ENCODE results near the gene DLG2.
"Not testable (repeated sequence)": the region's sequence is repeated elsewhere in the genome, so short reads cannot be mapped to it uniquely, and the experiment has no call there.

DLG2 gene

DNA sequence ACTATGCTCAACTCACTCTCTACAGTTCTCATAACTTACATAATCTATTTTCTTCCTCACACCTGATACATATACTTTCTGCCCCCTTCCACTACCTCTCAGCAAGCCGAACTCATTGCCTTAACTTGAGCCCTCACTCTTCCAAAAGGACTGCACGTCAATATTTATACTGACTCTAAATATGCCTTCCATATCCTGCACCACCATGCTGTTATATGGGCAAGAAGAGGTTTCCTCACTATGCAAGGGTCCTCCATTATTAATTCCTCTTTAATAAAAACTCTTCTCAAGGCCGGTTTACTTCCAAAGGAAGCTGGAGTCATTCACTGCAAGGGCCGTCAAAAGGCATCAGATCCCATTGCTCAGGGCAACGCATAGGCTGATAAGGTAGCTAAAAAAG, 2204.5 kb downstream of the DLG2 start:
- H3K4me3 ChIP-seq (ENCODE audit: insufficient read depth in 1 of 2, low read depth in 1 of 2, low read length in 2 of 2); H3K9me3 ChIP-seq (ENCODE audit: control insufficient read depth, low read length); H3K14ac ChIP-seq (ENCODE audit: low read length in 2 of 2); H2BK15ac ChIP-seq (ENCODE audit: low read depth, poor library complexity, severe bottlenecking); H2BK5ac ChIP-seq (ENCODE audit: low read depth, low read length, poor library complexity, severe bottlenecking); H3K4me1 ChIP-seq (ENCODE audit: control insufficient read depth, insufficient read depth, low read depth, low read length); H2BK120ac ChIP-seq (ENCODE audit: low read depth, low read length); H3K27me3 ChIP-seq (ENCODE audit: control insufficient read depth in 1 of 2, insufficient read depth in 1 of 2, low read length in 2 of 2); H3K4ac ChIP-seq (ENCODE audit: low read depth in 1 of 2, low read length in 2 of 2); H2BK12ac ChIP-seq (ENCODE audit: low read length in 2 of 2); H3K36me3 ChIP-seq (ENCODE audit: control insufficient read depth in 1 of 2, insufficient read depth in 2 of 2, low read depth in 1 of 2, low read length in 2 of 2); H4K91ac ChIP-seq (ENCODE audit: low read length); H2AK5ac ChIP-seq (ENCODE audit: low read length, severe bottlenecking); H3K23ac ChIP-seq (ENCODE audit: low read length in 2 of 2); H3K4me2 ChIP-seq (ENCODE audit: low read length, poor library complexity, severe bottlenecking); H4K8ac ChIP-seq (ENCODE audit: low read length); H3K9ac ChIP-seq (ENCODE audit: low read length); H2AFZ ChIP-seq (ENCODE audit: low read depth, low read length); H3K27ac ChIP-seq (ENCODE audit: low read length, poor library complexity, severe bottlenecking); DNase-seq; H3K18ac ChIP-seq (ENCODE audit: low read depth in 1 of 2, low read length in 2 of 2); H3K79me1 ChIP-seq (replicated peaks; ENCODE audit: low read length, poor library complexity, severe bottlenecking): not testable (repeated sequence)
- WGBS: 94% methylated on average over 5 of the region's 5 CpGs

GRCh38 chr11:83410605-83411565, 2216.3 kb downstream of the DLG2 start:
- 56% methylated on average over 2 of the region's 2 CpGs for WGBS
- Histone ChIP-seq H3K14ac (ENCODE audit: low read length in 2 of 2) (no peak overlapping the region), H3K27me3 (ENCODE audit: control insufficient read depth in 1 of 2, insufficient read depth in 1 of 2, low read length in 2 of 2) (no peaks in the 10 kb centered on the region), H3K23ac (ENCODE audit: low read length in 2 of 2) (no peak overlapping the region), H4K8ac (ENCODE audit: low read length) (no peak overlapping the region), H3K4me3 (ENCODE audit: insufficient read depth in 1 of 2, low read depth in 1 of 2, low read length in 2 of 2) (no peak overlapping the region), H2BK120ac (ENCODE audit: low read depth, low read length) (no peak overlapping the region), H2BK5ac (ENCODE audit: low read depth, low read length, poor library complexity, severe bottlenecking) (no peak overlapping the region), H4K91ac (ENCODE audit: low read length) (no peak overlapping the region), H3K4me1 (ENCODE audit: control insufficient read depth, insufficient read depth, low read depth, low read length) (no peaks in the 10 kb centered on the region), H3K9ac (ENCODE audit: low read length) (no peak overlapping the region), H3K4ac (ENCODE audit: low read depth in 1 of 2, low read length in 2 of 2) (no peak overlapping the region), H3K36me3 (ENCODE audit: control insufficient read depth in 1 of 2, insufficient read depth in 2 of 2, low read depth in 1 of 2, low read length in 2 of 2) (no peaks in the 10 kb centered on the region), H3K18ac (ENCODE audit: low read depth in 1 of 2, low read length in 2 of 2) (no peak overlapping the region), H2AFZ (ENCODE audit: low read depth, low read length) (no peak overlapping the region), H2BK12ac (ENCODE audit: low read length in 2 of 2) (no peak overlapping the region), H2AK5ac (ENCODE audit: low read length, severe bottlenecking) (no peak overlapping the region), H2BK15ac (ENCODE audit: low read depth, poor library complexity, severe bottlenecking) (no peak overlapping the region), H3K9me3 (ENCODE audit: control insufficient read depth, low read length) (no peaks in the 10 kb centered on the region), H3K79me1 (replicated peaks; ENCODE audit: low read length, poor library complexity, severe bottlenecking) (no peaks in the 10 kb centered on the region), H3K27ac (ENCODE audit: low read length, poor library complexity, severe bottlenecking) (no peak overlapping the region), H3K4me2 (ENCODE audit: low read length, poor library complexity, severe bottlenecking) (no peak overlapping the region)
- DNase-seq: no peak

DNA sequence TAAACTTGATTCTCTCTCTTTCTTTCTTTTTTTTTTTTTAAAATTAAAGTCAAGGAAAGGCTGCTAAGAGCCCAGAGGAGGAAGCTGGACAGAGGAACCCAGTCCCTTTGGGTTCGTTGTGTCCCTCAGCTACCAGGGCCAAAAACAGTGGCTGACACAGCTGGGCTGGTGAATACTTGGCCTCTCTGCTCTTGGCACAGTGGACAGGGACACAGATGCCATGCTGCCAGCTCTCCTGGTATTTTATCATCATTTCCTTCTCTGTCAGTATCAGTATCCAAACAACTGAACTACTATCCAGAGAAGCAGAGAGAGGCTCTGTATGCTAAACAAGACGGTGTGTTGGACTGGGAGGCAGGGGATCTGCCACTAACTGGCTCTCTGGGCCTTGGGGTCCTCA, 2217.3 kb downstream of the DLG2 start:
- no peaks in the 10 kb centered on the region for H3K79me1 ChIP-seq (replicated peaks; ENCODE audit: low read length, poor library complexity, severe bottlenecking)
- no peaks in the 10 kb centered on the region for H3K9me3 ChIP-seq (ENCODE audit: control insufficient read depth, low read length)
- no peak overlapping the region for H3K4ac ChIP-seq (ENCODE audit: low read depth in 1 of 2, low read length in 2 of 2)
- H3K4me2 ChIP-seq (ENCODE audit: low read length, poor library complexity, severe bottlenecking): no peak overlapping the region
- H2AFZ ChIP-seq (ENCODE audit: low read depth, low read length): no peak overlapping the region
- H4K8ac ChIP-seq (ENCODE audit: low read length): no peak overlapping the region
- no peak overlapping the region for H3K23ac ChIP-seq (ENCODE audit: low read length in 2 of 2)
- 58% methylated on average over 2 of the region's 2 CpGs for WGBS
- no peak overlapping the region for H2AK5ac ChIP-seq (ENCODE audit: low read length, severe bottlenecking)
- H2BK12ac ChIP-seq (ENCODE audit: low read length in 2 of 2): no peak overlapping the region
- H2BK15ac ChIP-seq (ENCODE audit: low read depth, poor library complexity, severe bottlenecking): no peak overlapping the region
- no peak overlapping the region for H4K91ac ChIP-seq (ENCODE audit: low read length)
- H2BK5ac ChIP-seq (ENCODE audit: low read depth, low read length, poor library complexity, severe bottlenecking): no peak overlapping the region
- H3K27me3 ChIP-seq (ENCODE audit: control insufficient read depth in 1 of 2, insufficient read depth in 1 of 2, low read length in 2 of 2): no peaks in the 10 kb centered on the region
- no peaks in the 10 kb centered on the region for H3K4me1 ChIP-seq (ENCODE audit: control insufficient read depth, insufficient read depth, low read depth, low read length)
- no peaks in the 10 kb centered on the region for H3K36me3 ChIP-seq (ENCODE audit: control insufficient read depth in 1 of 2, insufficient read depth in 2 of 2, low read depth in 1 of 2, low read length in 2 of 2)
- no peak overlapping the region for H3K27ac ChIP-seq (ENCODE audit: low read length, poor library complexity, severe bottlenecking)
- H3K9ac ChIP-seq (ENCODE audit: low read length): no peak overlapping the region
- DNase-seq: no peak
- no peak overlapping the region for H2BK120ac ChIP-seq (ENCODE audit: low read depth, low read length)
- H3K4me3 ChIP-seq (ENCODE audit: insufficient read depth in 1 of 2, low read depth in 1 of 2, low read length in 2 of 2): no peak overlapping the region
- no peak overlapping the region for H3K18ac ChIP-seq (ENCODE audit: low read depth in 1 of 2, low read length in 2 of 2)
- no peak overlapping the region for H3K14ac ChIP-seq (ENCODE audit: low read length in 2 of 2)

- H3K4ac ChIP-seq (ENCODE audit: low read depth in 1 of 2, low read length in 2 of 2): no peak overlapping the region
- no peak for DNase-seq
- H2BK120ac ChIP-seq (ENCODE audit: low read depth, low read length): no peak overlapping the region
- no peak overlapping the region for H4K8ac ChIP-seq (ENCODE audit: low read length)
- no peak overlapping the region for H2BK15ac ChIP-seq (ENCODE audit: low read depth, poor library complexity, severe bottlenecking)
- H2BK5ac ChIP-seq (ENCODE audit: low read depth, low read length, poor library complexity, severe bottlenecking): no peak overlapping the region
- H3K14ac ChIP-seq (ENCODE audit: low read length in 2 of 2): no peak overlapping the region
- no peak overlapping the region for H3K4me2 ChIP-seq (ENCODE audit: low read length, poor library complexity, severe bottlenecking)
- H3K36me3 ChIP-seq (ENCODE audit: control insufficient read depth in 1 of 2, insufficient read depth in 2 of 2, low read depth in 1 of 2, low read length in 2 of 2): no peaks in the 10 kb centered on the region
- no peak overlapping the region for H4K91ac ChIP-seq (ENCODE audit: low read length)
- no peaks in the 10 kb centered on the region for H3K4me1 ChIP-seq (ENCODE audit: control insufficient read depth, insufficient read depth, low read depth, low read length)
- H3K18ac ChIP-seq (ENCODE audit: low read depth in 1 of 2, low read length in 2 of 2): no peak overlapping the region
- H3K9ac ChIP-seq (ENCODE audit: low read length): no peak overlapping the region
- no peak overlapping the region for H3K4me3 ChIP-seq (ENCODE audit: insufficient read depth in 1 of 2, low read depth in 1 of 2, low read length in 2 of 2)
- no peaks in the 10 kb centered on the region for H3K79me1 ChIP-seq (replicated peaks; ENCODE audit: low read length, poor library complexity, severe bottlenecking)
- H3K27ac ChIP-seq (ENCODE audit: low read length, poor library complexity, severe bottlenecking): no peak overlapping the region
- H2AFZ ChIP-seq (ENCODE audit: low read depth, low read length): no peak overlapping the region
- no peak overlapping the region for H2AK5ac ChIP-seq (ENCODE audit: low read length, severe bottlenecking)
- H3K9me3 ChIP-seq (ENCODE audit: control insufficient read depth, low read length): no peaks in the 10 kb centered on the region
- H2BK12ac ChIP-seq (ENCODE audit: low read length in 2 of 2): no peak overlapping the region
- no peak overlapping the region for H3K23ac ChIP-seq (ENCODE audit: low read length in 2 of 2)
- H3K27me3 ChIP-seq (ENCODE audit: control insufficient read depth in 1 of 2, insufficient read depth in 1 of 2, low read length in 2 of 2): no peaks in the 10 kb centered on the region
- WGBS: 71% methylated on average over 1 of the region's 1 CpG
Observed at GRCh38 chr11:83409476-83409875, 2217.7 kb downstream of the DLG2 start.

All from mesenchymal stem cell (in vitro differentiated cells and primary cell).